MM.1S (cell line): Measurements from ENCODE around the gene ANKHD1.

Experiments used
- DNase-seq: peaks from one replicate; pipeline ENCODE4 v3.0.0-alpha.2; 2015
- H2AFZ ChIP-seq: fragments of 300-600 bp; sonication (generic); 2 replicates; pipeline ENCODE4 v1.6.0; 2016; ENCODE audit warnings: antibody characterized with exemption, low read length
- H3F3A ChIP-seq: fragments of 300-600 bp; sonication (generic); 2 replicates; pipeline ENCODE4 v1.6.1; 2016; ENCODE audit warnings: mild to moderate bottlenecking, antibody characterized with exemption, low read length, moderate library complexity, mixed read lengths; ENCODE audit not compliant: insufficient read depth
- H3K27ac ChIP-seq: fragments of 300-600 bp; sonication (generic); 2 replicates; pipeline ENCODE4 v1.5.1; 2016; ENCODE audit warnings: mild to moderate bottlenecking, low read length
- H3K27me3 ChIP-seq: fragments of 300-600 bp; sonication (generic); replicated peaks from 2 replicates; pipeline ENCODE4 v1.6.0; 2016; ENCODE audit warnings: low read length; ENCODE audit not compliant: insufficient read depth
- H3K36me3 ChIP-seq: fragments of 300-600 bp; sonication (generic); replicated peaks from 2 replicates; pipeline ENCODE4 v1.6.1; 2016; ENCODE audit warnings: mild to moderate bottlenecking, low read length, mixed read lengths; ENCODE audit not compliant: insufficient read depth
- H3K4me1 ChIP-seq: fragments of 300-600 bp; sonication (generic); 2 replicates; pipeline ENCODE4 v1.6.1; 2016; ENCODE audit warnings: low read length, mixed read lengths
- H3K4me2 ChIP-seq: fragments of 300-600 bp; sonication (generic); 2 replicates; pipeline ENCODE4 v1.6.0; 2016; ENCODE audit warnings: low read depth, low read length
- H3K4me3 ChIP-seq: fragments of 300-600 bp; sonication (generic); 2 replicates; pipeline ENCODE4 v1.5.1; 2016; ENCODE audit warnings: low read length, mixed read lengths
- H3K79me2 ChIP-seq: fragments of 300-600 bp; sonication (generic); 2 replicates; pipeline ENCODE4 v1.6.1; 2016; ENCODE audit warnings: mixed run types, low read length, mixed read lengths
- H3K9ac ChIP-seq: fragments of 300-600 bp; sonication (generic); 2 replicates; pipeline ENCODE4 v1.6.1; 2016; ENCODE audit warnings: low read length, mixed read lengths
- H3K9me2 ChIP-seq: fragments of 300-600 bp; sonication (generic); replicated peaks from 2 replicates; pipeline ENCODE4 v1.6.1; 2016; ENCODE audit warnings: mild to moderate bottlenecking, low read length, mixed read lengths; ENCODE audit not compliant: insufficient read depth
- H3K9me3 ChIP-seq: fragments of 300-600 bp; sonication (generic); replicated peaks from 2 replicates; pipeline ENCODE4 v1.6.1; 2016; ENCODE audit warnings: mild to moderate bottlenecking, low read length, mixed read lengths; ENCODE audit not compliant: insufficient read depth
- H4K20me1 ChIP-seq: fragments of 300-600 bp; sonication (generic); 2 replicates; pipeline ENCODE4 v1.6.1; 2016; ENCODE audit warnings: mild to moderate bottlenecking, low read length, moderate library complexity, mixed read lengths; ENCODE audit not compliant: insufficient read depth
- EZH2 ChIP-seq: fragments of 300-600 bp; sonication (generic); optimal IDR thresholded peaks from 2 replicates; pipeline ENCODE3; 2017; ENCODE audit warnings: low read depth, mild to moderate bottlenecking, antibody characterized with exemption, low read length, mixed read lengths
- EZH2phosphoT487 ChIP-seq: fragments of 300-600 bp; sonication (generic); IDR thresholded peaks from 2 replicates; pipeline ENCODE4 v1.6.1; 2018; ENCODE audit warnings: antibody characterized with exemption, low read length
- TF ChIP-seq, protein P1 (sequence below): fragments of 300-600 bp; sonication (generic); IDR thresholded peaks from 2 replicates; pipeline ENCODE4 v1.5.1; 2016; ENCODE audit warnings: antibody characterized with exemption, low read length, mixed read lengths

The ANKHD1 gene

DNA sequence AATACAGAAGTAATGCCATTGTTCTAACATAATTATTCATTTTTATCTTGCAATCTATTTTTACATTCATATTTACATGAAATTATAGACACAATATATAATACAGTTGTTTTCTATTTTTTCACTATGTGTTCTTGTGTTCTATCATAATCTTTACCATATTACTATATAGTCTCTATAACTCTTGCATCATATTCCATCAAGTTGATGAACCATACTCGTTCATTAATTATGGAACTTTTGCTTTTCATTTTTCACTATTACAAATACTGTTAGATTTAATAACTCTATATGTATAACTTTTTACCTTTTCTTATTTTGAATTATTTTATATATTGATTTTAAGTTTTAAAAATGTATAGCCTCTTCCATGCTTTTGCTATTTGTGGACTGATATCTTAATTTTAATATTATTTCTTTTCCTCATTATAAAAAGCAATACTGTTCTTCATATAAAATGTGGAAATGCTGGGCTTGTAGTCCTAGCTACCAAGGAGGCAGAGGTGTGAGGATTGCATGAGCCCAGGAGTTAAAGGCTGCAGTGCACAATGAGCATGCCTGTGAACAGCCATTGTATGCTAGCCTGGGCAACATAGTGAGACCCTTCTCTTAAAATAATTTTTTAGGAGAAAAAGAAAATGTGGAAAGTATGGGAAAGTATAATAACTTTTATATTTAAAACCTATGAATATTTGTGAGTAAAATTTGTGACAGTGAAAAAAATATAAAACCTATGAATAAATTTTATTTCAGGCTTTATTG lies 65.5 kb downstream of the ANKHD1 start:
- peak overlapping the region; percentile 40; the same call in 1 of the 2 replicates for H3K4me2 ChIP-seq
- peak overlapping the region; percentile 30; the same call in 1 of the 2 replicates for H3K27ac ChIP-seq
- H3K9me2 ChIP-seq = no peaks in the 10 kb centered on the region
- no peak for TF ChIP-seq EZH2
- TF ChIP-seq, protein P1, sequence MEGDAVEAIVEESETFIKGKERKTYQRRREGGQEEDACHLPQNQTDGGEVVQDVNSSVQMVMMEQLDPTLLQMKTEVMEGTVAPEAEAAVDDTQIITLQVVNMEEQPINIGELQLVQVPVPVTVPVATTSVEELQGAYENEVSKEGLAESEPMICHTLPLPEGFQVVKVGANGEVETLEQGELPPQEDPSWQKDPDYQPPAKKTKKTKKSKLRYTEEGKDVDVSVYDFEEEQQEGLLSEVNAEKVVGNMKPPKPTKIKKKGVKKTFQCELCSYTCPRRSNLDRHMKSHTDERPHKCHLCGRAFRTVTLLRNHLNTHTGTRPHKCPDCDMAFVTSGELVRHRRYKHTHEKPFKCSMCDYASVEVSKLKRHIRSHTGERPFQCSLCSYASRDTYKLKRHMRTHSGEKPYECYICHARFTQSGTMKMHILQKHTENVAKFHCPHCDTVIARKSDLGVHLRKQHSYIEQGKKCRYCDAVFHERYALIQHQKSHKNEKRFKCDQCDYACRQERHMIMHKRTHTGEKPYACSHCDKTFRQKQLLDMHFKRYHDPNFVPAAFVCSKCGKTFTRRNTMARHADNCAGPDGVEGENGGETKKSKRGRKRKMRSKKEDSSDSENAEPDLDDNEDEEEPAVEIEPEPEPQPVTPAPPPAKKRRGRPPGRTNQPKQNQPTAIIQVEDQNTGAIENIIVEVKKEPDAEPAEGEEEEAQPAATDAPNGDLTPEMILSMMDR = no peak
- no peak for TF ChIP-seq EZH2phosphoT487
- no peak for DNase-seq
- peaks cover 11% of the 10 kb centered on the region for H3K4me1 ChIP-seq
- H3K27me3 ChIP-seq = no peaks in the 10 kb centered on the region
- peaks cover under 1% of the 10 kb centered on the region; the same call in 1 of the 2 replicates for H3K36me3 ChIP-seq
- no peaks in the 10 kb centered on the region for H4K20me1 ChIP-seq
- peaks cover 23% of the 10 kb centered on the region for H3K79me2 ChIP-seq
- H3K9ac ChIP-seq = no peak overlapping the region
- no peak overlapping the region for H2AFZ ChIP-seq
- H3K4me3 ChIP-seq = no peak overlapping the region
- H3K9me3 ChIP-seq = no peaks in the 10 kb centered on the region
- H3F3A ChIP-seq = peaks cover 3% of the 10 kb centered on the region; the same call in 1 of the 2 replicates

DNA sequence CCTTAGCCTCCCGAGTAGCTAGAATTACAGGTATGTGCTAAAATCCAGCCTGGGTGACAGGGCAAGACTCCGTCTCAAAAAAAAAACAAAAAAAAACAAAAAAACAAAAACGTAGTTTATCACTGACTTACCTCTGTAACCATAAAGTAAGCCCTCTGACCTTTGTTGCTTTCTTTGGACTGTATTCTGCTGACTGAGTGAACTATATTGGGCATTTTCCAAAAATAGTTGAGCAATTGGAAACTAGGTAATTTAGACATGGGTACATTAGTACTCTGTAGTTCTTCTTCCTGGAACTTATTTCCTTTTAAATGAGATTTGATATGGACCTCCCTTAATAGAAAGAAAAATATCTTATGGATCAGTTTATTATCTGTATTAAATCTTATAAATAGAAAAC lies 66.6 kb downstream of the ANKHD1 start:
- H3K4me2 ChIP-seq = peak overlapping the region; percentile 40; the same call in 1 of the 2 replicates
- H3F3A ChIP-seq = peaks cover 3% of the 10 kb centered on the region; the same call in 1 of the 2 replicates

DNA sequence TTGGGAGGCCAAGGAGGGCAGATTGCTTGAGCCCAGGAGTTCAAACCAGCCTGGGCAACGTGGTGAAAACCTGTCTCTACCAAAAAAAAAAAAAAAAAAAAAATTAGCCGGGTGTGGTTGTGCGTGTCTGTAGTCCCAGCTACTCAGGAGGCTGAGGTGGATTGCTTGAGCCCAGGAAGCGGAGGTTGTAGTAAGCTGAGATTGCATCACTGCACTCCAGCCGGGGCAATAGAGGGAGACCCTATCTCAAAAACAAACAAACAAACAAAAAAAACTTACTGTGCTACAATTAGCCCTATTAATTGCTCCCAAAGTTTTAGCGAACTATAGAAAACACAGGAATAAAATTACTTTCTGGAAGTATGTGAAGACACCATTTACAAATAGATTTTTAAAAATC lies 67.6 kb downstream of the ANKHD1 start:
- no peak for DNase-seq
- Histone ChIP-seq H4K20me1 (no peaks in the 10 kb centered on the region), H3K27me3 (no peaks in the 10 kb centered on the region), H3K27ac (no peak overlapping the region), H3K4me2 (no peak overlapping the region), H2AFZ (no peak overlapping the region), H3K79me2 (peaks cover 23% of the 10 kb centered on the region), H3K36me3 (peaks cover 6% of the 10 kb centered on the region; the same call in 1 of the 2 replicates), H3K9me2 (no peaks in the 10 kb centered on the region), H3K4me1 (peaks cover 11% of the 10 kb centered on the region), H3F3A (peaks cover 3% of the 10 kb centered on the region; the same call in 1 of the 2 replicates), H3K9me3 (no peaks in the 10 kb centered on the region), H3K9ac (no peak overlapping the region), H3K4me3 (no peak overlapping the region)
- no peak for TF ChIP-seq EZH2
- TF ChIP-seq, protein P1 = no peak
- no peak for TF ChIP-seq EZH2phosphoT487

More for the DNA sequence above, 66.6 kb downstream of the ANKHD1 start:
- Histone ChIP-seq H3K4me3 (peak overlapping the region; percentile 11; the same call in 1 of the 2 replicates), H4K20me1 (no peaks in the 10 kb centered on the region), H3K79me2 (peaks cover 23% of the 10 kb centered on the region), H3K4me1 (peaks cover 11% of the 10 kb centered on the region), H3K27me3 (no peaks in the 10 kb centered on the region), H3K9ac (no peak overlapping the region), H3K9me2 (no peaks in the 10 kb centered on the region), H3K9me3 (no peaks in the 10 kb centered on the region), H3K27ac (peak overlapping the region; percentile 30; the same call in 1 of the 2 replicates), H3K36me3 (peaks cover 6% of the 10 kb centered on the region; the same call in 1 of the 2 replicates), H2AFZ (no peak overlapping the region)
- no peak for TF ChIP-seq EZH2phosphoT487
- TF ChIP-seq, protein P1 = no peak
- TF ChIP-seq EZH2 = no peak
- DNase-seq = peak; percentile 65
